GM12801 (cell line): ENCODE measurements around the gene SLC39A2.

Experiments
- CTCF ChIP-seq: IDR thresholded peaks from one replicate; pipeline ENCODE4 v1.5.1; 2011; ENCODE audit warnings: control low read depth; ENCODE audit not compliant: insufficient read length; ENCODE audit errors: extremely low read depth

The SLC39A2 gene

GRCh38 chr14:20988717-20989470 is 10.2 kb upstream of the SLC39A2 start:
- no peak for TF ChIP-seq CTCF

GRCh38 chr14:20989471-20989786 is 9.7 kb upstream of the SLC39A2 start:
- no peak for TF ChIP-seq CTCF

GRCh38 chr14:20989787-20990600 is 9.1 kb upstream of the SLC39A2 start, which contains the start of gene METTL17:
Gene METTL17, plus strand, starts transcription at chr14:20989980. Its CDS starts 23 bp downstream, at chr14:20990003.
- TF ChIP-seq CTCF: no peak

- TF ChIP-seq CTCF: no peak
These were observed 2.6 kb upstream of the SLC39A2 start for GRCh38 chr14:20996521-20996920.

GRCh38 chr14:20997115-20997514 is 2.0 kb upstream of the SLC39A2 start:
- no peak for TF ChIP-seq CTCF

GRCh38 chr14:20997564-20997963 is 1.5 kb upstream of the SLC39A2 start:
- no peak for TF ChIP-seq CTCF

GRCh38 chr14:20998139-20998538 is 954 bp upstream of the SLC39A2 start:
- no peak for TF ChIP-seq CTCF
